KG1 (cell line): ENCODE data around the gene MTHFSD.

Source experiments
- DNase-seq: peaks from one replicate; lab custom pipeline; 2025; lab: John Stamatoyannopoulos, UW

Gene MTHFSD

DNA sequence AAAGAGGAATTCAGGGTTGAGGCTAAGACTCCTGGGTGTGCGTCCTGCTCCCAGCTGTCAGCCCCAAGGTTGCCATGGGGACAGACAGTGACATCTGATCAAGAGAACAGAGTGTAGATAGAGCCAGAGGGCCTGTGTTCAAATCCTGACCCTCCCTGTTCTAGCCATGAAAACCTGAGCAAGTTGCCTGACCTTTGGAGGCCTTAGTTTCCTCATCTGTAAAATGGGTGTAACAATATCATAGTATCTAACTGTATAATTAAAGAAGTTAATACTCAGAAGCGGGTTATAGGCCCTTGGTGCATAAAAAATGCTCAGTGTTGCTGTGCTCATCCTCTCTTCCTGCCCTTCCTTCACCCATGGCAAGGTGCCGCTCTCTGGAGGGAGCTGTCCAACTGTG, 73.4 kb downstream of the MTHFSD start:
- no peak for DNase-seq

DNA sequence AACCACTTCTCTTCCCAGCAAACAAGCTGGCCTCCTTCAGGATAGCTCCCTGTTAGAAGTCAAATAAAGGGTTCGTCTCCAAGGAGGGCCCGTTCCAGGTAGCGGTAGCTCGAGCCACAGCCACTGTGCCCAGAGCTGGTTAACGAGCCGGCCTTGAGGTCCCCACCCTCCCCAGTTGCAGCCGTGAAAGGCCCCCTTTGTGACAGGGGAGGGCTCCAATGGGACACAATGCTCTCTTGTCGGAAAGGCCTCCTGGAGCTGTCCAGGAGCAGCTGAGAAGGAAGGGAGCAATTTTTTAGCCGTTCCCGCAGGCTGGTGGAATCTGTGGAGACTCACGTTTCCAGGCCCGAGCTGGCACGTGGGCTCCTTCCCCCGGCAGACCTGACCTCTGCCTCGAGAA, 74.6 kb downstream of the MTHFSD start:
- DNase-seq, result no peak
